Progenitor cell of endocrine pancreas (in vitro differentiated cells): Measurements from ENCODE around the gene ELOB. TPM values are rescaled to one million over a fixed set of nuclear protein-coding genes. Genes with fewer than 3 reads are reported as not detected.

Source experiments
- DNase-seq: peaks from one replicate; pipeline ENCODE4 v3.0.0; 2021; ENCODE audit warnings: low spot score; ENCODE audit not compliant: unreplicated experiment
- H3K27ac Mint-ChIP-seq: 2 replicates; pipeline ENCODE4 v1.8.0; 2021; ENCODE audit warnings: mild to moderate bottlenecking, moderate library complexity, mixed read lengths
- H3K27me3 Mint-ChIP-seq: 2 replicates; pipeline ENCODE4 v1.8.0; 2021; ENCODE audit warnings: mixed read lengths
- H3K36me3 Mint-ChIP-seq: 2 replicates; pipeline ENCODE4 v1.8.0; 2022; ENCODE audit warnings: mixed read lengths; ENCODE audit not compliant: insufficient read depth
- H3K4me1 Mint-ChIP-seq: 2 replicates; pipeline ENCODE4 v1.8.0; 2021; ENCODE audit warnings: low read depth, mixed read lengths
- H3K4me3 Mint-ChIP-seq: 2 replicates; pipeline ENCODE4 v1.8.0; 2021; ENCODE audit warnings: low read depth, mild to moderate bottlenecking, moderate library complexity, mixed read lengths
- H3K9me3 Mint-ChIP-seq: 2 replicates; pipeline ENCODE4 v1.8.0; 2021; ENCODE audit warnings: low read depth, mixed read lengths
- CTCF ChIP-seq: fragments of 200-600 bp; sonication (generic); IDR thresholded peaks from one replicate; pipeline ENCODE4 v1.5.0; 2021; ENCODE audit warnings: antibody characterized with exemption, mild to moderate bottlenecking; ENCODE audit not compliant: unreplicated experiment
- total RNA-seq: library from RNA; stranded (reverse); gene quantifications from 2 replicates; pipeline ENCODE4 v1.2.1, GENCODE V29; 2021

Gene ELOB
- total RNA-seq, 1 donor from 2014 or later = 201 TPM

GRCh38 chr16:2799205-2799858 lies 22.3 kb upstream of the ELOB start:
- Mint-ChIP-seq H3K4me3 (no peak overlapping the region), H3K27me3 (peaks cover 3% of the 10 kb centered on the region), H3K4me1 (peaks cover 17% of the 10 kb centered on the region), H3K9me3 (peaks cover 15% of the 10 kb centered on the region), H3K27ac (peak overlapping the region; percentile 83), H3K36me3 (peaks cover 3% of the 10 kb centered on the region)
- DNase-seq = no peak
- no peak for TF ChIP-seq CTCF

GRCh38 chr16:2798723-2799204 lies 21.7 kb upstream of the ELOB start:
- H3K27me3 Mint-ChIP-seq = peaks cover 3% of the 10 kb centered on the region
- H3K36me3 Mint-ChIP-seq = peaks cover 3% of the 10 kb centered on the region
- no peak overlapping the region for H3K4me3 Mint-ChIP-seq
- no peak overlapping the region for H3K27ac Mint-ChIP-seq
- DNase-seq = no peak
- TF ChIP-seq CTCF = no peak
- peaks cover 21% of the 10 kb centered on the region for H3K4me1 Mint-ChIP-seq
- peaks cover 9% of the 10 kb centered on the region for H3K9me3 Mint-ChIP-seq

- no peak for DNase-seq
- Mint-ChIP-seq H3K27ac (no peak overlapping the region), H3K4me1 (peaks cover 20% of the 10 kb centered on the region), H3K9me3 (no peaks in the 10 kb centered on the region), H3K4me3 (no peak overlapping the region), H3K27me3 (peaks cover 6% of the 10 kb centered on the region), H3K36me3 (no peaks in the 10 kb centered on the region)
- no peak for TF ChIP-seq CTCF
Observed at GRCh38 chr16:2795395-2796143, 18.5 kb upstream of the ELOB start.

- Mint-ChIP-seq H3K36me3 (no peaks in the 10 kb centered on the region), H3K9me3 (no peaks in the 10 kb centered on the region), H3K4me3 (no peak overlapping the region), H3K27ac (no peak overlapping the region), H3K27me3 (peaks cover 6% of the 10 kb centered on the region), H3K4me1 (peaks cover 19% of the 10 kb centered on the region)
- no peak for DNase-seq
- no peak for TF ChIP-seq CTCF
Observed at GRCh38 chr16:2792940-2793339, 15.9 kb upstream of the ELOB start.

GRCh38 chr16:2791174-2791573 lies 14.1 kb upstream of the ELOB start:
- Mint-ChIP-seq H3K9me3 (no peaks in the 10 kb centered on the region), H3K4me3 (no peak overlapping the region), H3K4me1 (peaks cover 19% of the 10 kb centered on the region), H3K36me3 (no peaks in the 10 kb centered on the region), H3K27ac (no peak overlapping the region), H3K27me3 (peaks cover 4% of the 10 kb centered on the region)
- no peak for TF ChIP-seq CTCF
- no peak for DNase-seq
